ENCODE measurements around the gene WWOX. TPM values are rescaled to one million over a fixed set of nuclear protein-coding genes. Genes with fewer than 3 reads are reported as not detected.

The WWOX gene
- total RNA-seq, 1 donor = 8.2 TPM

DNA sequence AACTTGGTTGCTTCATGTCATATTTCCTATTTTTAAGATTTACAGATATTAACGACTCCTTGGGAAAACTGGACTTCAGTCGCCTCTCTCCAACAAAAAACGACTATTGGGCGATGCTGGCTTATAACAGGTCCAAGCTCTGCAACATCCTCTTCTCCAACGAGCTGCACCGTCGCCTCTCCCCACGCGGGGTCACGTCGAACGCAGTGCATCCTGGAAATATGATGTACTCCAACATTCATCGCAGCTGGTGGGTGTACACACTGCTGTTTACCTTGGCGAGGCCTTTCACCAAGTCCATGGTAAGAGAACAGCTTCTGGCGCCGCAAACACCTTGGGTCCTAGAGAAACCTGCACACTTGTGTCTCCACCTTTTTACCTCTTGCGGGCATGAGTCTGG, 333.0 kb downstream of the WWOX start:
- H3K4me3 ChIP-seq (ENCODE audit: low read depth, low read length) = no peak overlapping the region
- TF ChIP-seq, protein P1, sequence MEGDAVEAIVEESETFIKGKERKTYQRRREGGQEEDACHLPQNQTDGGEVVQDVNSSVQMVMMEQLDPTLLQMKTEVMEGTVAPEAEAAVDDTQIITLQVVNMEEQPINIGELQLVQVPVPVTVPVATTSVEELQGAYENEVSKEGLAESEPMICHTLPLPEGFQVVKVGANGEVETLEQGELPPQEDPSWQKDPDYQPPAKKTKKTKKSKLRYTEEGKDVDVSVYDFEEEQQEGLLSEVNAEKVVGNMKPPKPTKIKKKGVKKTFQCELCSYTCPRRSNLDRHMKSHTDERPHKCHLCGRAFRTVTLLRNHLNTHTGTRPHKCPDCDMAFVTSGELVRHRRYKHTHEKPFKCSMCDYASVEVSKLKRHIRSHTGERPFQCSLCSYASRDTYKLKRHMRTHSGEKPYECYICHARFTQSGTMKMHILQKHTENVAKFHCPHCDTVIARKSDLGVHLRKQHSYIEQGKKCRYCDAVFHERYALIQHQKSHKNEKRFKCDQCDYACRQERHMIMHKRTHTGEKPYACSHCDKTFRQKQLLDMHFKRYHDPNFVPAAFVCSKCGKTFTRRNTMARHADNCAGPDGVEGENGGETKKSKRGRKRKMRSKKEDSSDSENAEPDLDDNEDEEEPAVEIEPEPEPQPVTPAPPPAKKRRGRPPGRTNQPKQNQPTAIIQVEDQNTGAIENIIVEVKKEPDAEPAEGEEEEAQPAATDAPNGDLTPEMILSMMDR (IDR thresholded peaks at IDR 0.05; ENCODE audit: insufficient read depth, low read depth, low read length) = no peak
- DNase-seq (ENCODE audit: low read depth) = no peak

- no peak overlapping the region for H3K4me3 ChIP-seq (ENCODE audit: low read depth, low read length)
- TF ChIP-seq, protein P1 (IDR thresholded peaks at IDR 0.05; ENCODE audit: insufficient read depth, low read depth, low read length) = no peak
- DNase-seq (ENCODE audit: low read depth) = peak; percentile 15
Observed at GRCh38 chr16:78433116-78433515, 333.7 kb downstream of the WWOX start.

DNA sequence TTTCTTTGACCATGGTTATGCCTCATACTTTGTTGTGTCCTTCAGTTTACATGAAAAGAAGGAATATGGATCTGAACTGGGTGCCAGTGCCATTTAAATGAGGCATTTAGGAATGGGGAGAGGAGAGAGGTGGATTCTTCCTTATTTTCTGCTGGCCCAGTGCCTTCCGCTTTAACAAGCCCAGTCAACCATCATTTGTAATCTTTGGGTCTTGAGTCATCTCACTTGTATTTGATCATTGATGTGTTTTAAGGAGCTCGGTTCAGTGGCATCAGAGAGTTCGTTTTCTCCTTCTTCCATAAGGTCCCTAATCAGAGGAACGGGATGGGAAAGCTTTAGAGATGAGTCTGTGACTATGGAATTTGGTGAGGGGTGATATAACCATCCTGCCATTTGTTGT, 334.9 kb downstream of the WWOX start:
- TF ChIP-seq, protein P1 (IDR thresholded peaks at IDR 0.05; ENCODE audit: insufficient read depth, low read depth, low read length) = no peak
- no peak for DNase-seq (ENCODE audit: low read depth)
- no peak overlapping the region for H3K4me3 ChIP-seq (ENCODE audit: low read depth, low read length)

GRCh38 chr16:78435260-78435659, 335.8 kb downstream of the WWOX start:
- no peak for DNase-seq (ENCODE audit: low read depth)
- TF ChIP-seq, protein P1 (IDR thresholded peaks at IDR 0.05; ENCODE audit: insufficient read depth, low read depth, low read length) = no peak
- no peak overlapping the region for H3K4me3 ChIP-seq (ENCODE audit: low read depth, low read length)

DNA sequence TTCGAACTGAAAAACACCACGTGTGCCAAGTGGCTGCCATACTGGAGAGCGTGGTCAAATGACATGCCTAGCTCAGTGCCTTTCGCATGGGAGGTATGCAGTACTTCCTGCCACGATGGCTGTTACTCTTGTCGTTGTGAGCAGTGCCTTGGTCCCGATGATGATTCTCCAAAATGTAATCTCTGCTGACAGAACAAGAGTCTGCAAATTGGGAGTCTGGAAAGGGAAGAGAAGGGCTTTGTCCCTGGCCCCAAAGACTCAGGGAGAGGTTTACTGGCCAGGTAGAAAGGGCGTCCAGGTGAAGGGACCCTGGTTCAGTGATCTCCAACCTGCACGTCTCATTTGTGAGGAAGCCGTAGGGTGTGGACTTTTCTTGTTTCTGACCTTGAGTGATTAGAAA, 336.6 kb downstream of the WWOX start:
- no peak for DNase-seq (ENCODE audit: low read depth)
- TF ChIP-seq, protein P1 (IDR thresholded peaks at IDR 0.05; ENCODE audit: insufficient read depth, low read depth, low read length) = no peak
- H3K4me3 ChIP-seq (ENCODE audit: low read depth, low read length) = no peak overlapping the region

GRCh38 chr16:78436846-78437245, 337.4 kb downstream of the WWOX start:
- no peak overlapping the region for H3K4me3 ChIP-seq (ENCODE audit: low read depth, low read length)
- TF ChIP-seq, protein P1 (IDR thresholded peaks at IDR 0.05; ENCODE audit: insufficient read depth, low read depth, low read length) = no peak
- DNase-seq (ENCODE audit: low read depth) = no peak

DNA sequence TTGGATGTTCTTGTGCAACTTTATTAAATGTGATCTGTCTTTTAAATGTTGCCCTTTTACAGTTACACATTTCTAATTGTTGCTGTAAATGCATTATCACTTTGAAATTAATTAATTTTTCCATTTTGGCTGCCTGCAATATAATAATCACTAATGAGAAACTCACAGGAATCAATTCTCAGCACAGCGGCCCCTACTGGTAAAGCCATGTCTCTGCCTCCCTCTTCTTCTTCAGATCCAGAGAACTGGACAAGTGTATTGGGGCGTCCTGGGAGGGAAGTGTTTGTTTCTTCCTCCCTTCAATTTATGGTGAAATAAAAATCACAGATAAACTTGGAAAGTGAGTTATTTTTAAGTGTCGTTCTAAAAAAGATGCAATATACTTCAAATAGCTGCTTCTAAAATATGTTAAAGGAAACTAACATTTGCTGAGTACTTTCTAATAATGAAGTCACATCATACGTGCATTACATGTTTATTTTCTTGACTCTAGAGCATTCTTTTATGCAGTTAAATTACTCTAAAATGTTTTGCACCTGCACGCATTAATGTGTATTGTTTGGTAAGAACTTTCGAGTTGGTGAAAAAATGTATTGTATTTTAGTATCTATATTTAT, 338.0 kb downstream of the WWOX start:
- H3K4me3 ChIP-seq (ENCODE audit: low read depth, low read length) = no peak overlapping the region
- peak; percentile 49 for DNase-seq (ENCODE audit: low read depth)
- TF ChIP-seq, protein P1 (IDR thresholded peaks at IDR 0.05; ENCODE audit: insufficient read depth, low read depth, low read length) = peak; percentile 90
